ENCODE measurements around the gene LPCAT3. TPM values are rescaled to one million over a fixed set of nuclear protein-coding genes. Genes with fewer than 3 reads are reported as not detected.

The LPCAT3 gene
- total RNA-seq, 4 donors from 2014 or later = 18.2 to 230 (median 179) TPM

GRCh38 chr12:6934110-6934509 is 84.2 kb downstream of the LPCAT3 start:
- Histone ChIP-seq H3K27ac (peak overlapping the region in 1 of 4 donors; percentile 41), H3K4me1 (peaks cover 13 to 55% (median 14%) of the 10 kb centered on the region in 4 donors), H3K4me3 (no peak overlapping the region), H3K36me3 (peaks cover 0 to 28% (median 0%) of the 10 kb centered on the region in 3 donors), H3K27me3 (no peaks in the 10 kb centered on the region), H3K9me3 (no peaks in the 10 kb centered on the region)
- TF ChIP-seq POLR2A (IDR thresholded peaks at IDR 0.05) (no peak), CTCF (IDR thresholded peaks at IDR 0.05) (no peak)
- DNase-seq = no peak

GRCh38 chr12:6932766-6933165 is 85.5 kb downstream of the LPCAT3 start:
- no peak for DNase-seq
- H3K4me1 ChIP-seq = peaks cover 8 to 50% (median 14%) of the 10 kb centered on the region in 4 donors
- peaks cover 0 to 28% (median 0%) of the 10 kb centered on the region in 3 donors for H3K36me3 ChIP-seq
- no peak overlapping the region for H3K27ac ChIP-seq
- TF ChIP-seq POLR2A (IDR thresholded peaks at IDR 0.05) (no peak), CTCF (IDR thresholded peaks at IDR 0.05) (no peak)
- H3K27me3 ChIP-seq = no peaks in the 10 kb centered on the region
- H3K4me3 ChIP-seq = no peak overlapping the region
- no peaks in the 10 kb centered on the region for H3K9me3 ChIP-seq

GRCh38 chr12:6929466-6930452 is 88.5 kb downstream of the LPCAT3 start:
- TF ChIP-seq POLR2A (IDR thresholded peaks at IDR 0.05) (no peak), CTCF (IDR thresholded peaks at IDR 0.05) (no peak)
- Histone ChIP-seq H3K9me3 (no peaks in the 10 kb centered on the region), H3K27ac (peak overlapping the region; percentile 92 to 95 (median 94)), H3K36me3 (peaks cover 0 to 13% (median 0%) of the 10 kb centered on the region in 3 donors), H3K4me1 (peaks cover under 1 to 66% (median 13%) of the 10 kb centered on the region in 4 donors), H3K27me3 (no peaks in the 10 kb centered on the region), H3K4me3 (peak overlapping the region; percentile 68 to 98 (median 84))
- DNase-seq = no peak

GRCh38 chr12:6928703-6929407 is 89.4 kb downstream of the LPCAT3 start:
- Histone ChIP-seq H3K9me3 (no peaks in the 10 kb centered on the region), H3K4me1 (peaks cover 5 to 68% (median 13%) of the 10 kb centered on the region in 4 donors), H3K27ac (peak overlapping the region; percentile 92 to 95 (median 94)), H3K27me3 (no peaks in the 10 kb centered on the region), H3K4me3 (peak overlapping the region; percentile 68 to 98 (median 84)), H3K36me3 (peaks cover 0 to 4% (median 0%) of the 10 kb centered on the region in 3 donors)
- TF ChIP-seq CTCF (IDR thresholded peaks at IDR 0.05) (no peak), POLR2A (IDR thresholded peaks at IDR 0.05) (no peak)
- no peak for DNase-seq

GRCh38 chr12:6928022-6928702 is 90.1 kb downstream of the LPCAT3 start:
- Histone ChIP-seq H3K4me1 (peaks cover 5 to 73% (median 13%) of the 10 kb centered on the region in 4 donors), H3K27ac (peak overlapping the region; percentile 92 to 95 (median 94)), H3K9me3 (no peaks in the 10 kb centered on the region), H3K4me3 (peak overlapping the region; percentile 68 to 98 (median 84)), H3K36me3 (no peaks in the 10 kb centered on the region), H3K27me3 (no peaks in the 10 kb centered on the region)
- peak in 1 of 3 donors; percentile 60 for DNase-seq
- TF ChIP-seq CTCF (IDR thresholded peaks at IDR 0.05) = no peak
- TF ChIP-seq POLR2A (IDR thresholded peaks at IDR 0.05) = no peak
